Right lobe of liver (tissue), 6 donors: ENCODE measurements around the gene CASP5. TPM values are rescaled to one million over a fixed set of nuclear protein-coding genes. Genes with fewer than 3 reads are reported as not detected.
"Not testable (repeated sequence)": the region's sequence is repeated elsewhere in the genome, so short reads cannot be mapped to it uniquely, and the experiment has no call there.

Experiments used
- ATAC-seq, 4 donors: fragments of 200-7000 bp; cut with Tn5 transposase; one replicate each; pipeline ENCODE4 v1.9.1; 2020; ENCODE audit warnings: mild to moderate bottlenecking in 4 of 4, moderate library complexity in 4 of 4
- DNase-seq, 3 donors: peaks; one replicate each; pipeline ENCODE4 v3.0.0-alpha.2; 2020
- H3K27ac ChIP-seq, 3 donors: fragments of 200-600 bp; one replicate each; pipeline ENCODE4 v1.8.0; 2022
- H3K27me3 ChIP-seq, 2 donors: fragments of 200-600 bp; one replicate each; pipeline ENCODE4 v1.8.0; 2022
- H3K36me3 ChIP-seq, 4 donors: fragments of 200-600 bp; sonication (generic) in 1 of 4; one replicate each; pipeline versions ENCODE4 v1.5.1 to v1.8.0; 2017 to 2022; ENCODE audit warnings: control low read depth in 1 of 4
- H3K4me1 ChIP-seq, 4 donors: fragments of 200-600 bp; sonication (generic) in 1 of 4; one replicate each; pipeline versions ENCODE4 v1.5.1 to v1.8.0; 2017 to 2022; ENCODE audit warnings: control low read depth in 1 of 4
- H3K4me3 ChIP-seq, 3 donors: fragments of 200-600 bp; one replicate each; pipeline ENCODE4 v1.8.0; 2022
- H3K9me3 ChIP-seq, 4 donors: fragments of 200-600 bp; sonication (generic) in 1 of 4; one replicate each; pipeline versions ENCODE4 v1.5.1 to v1.8.0; 2017 to 2022; ENCODE audit warnings: control low read depth in 1 of 4
- POLR2A ChIP-seq: fragments of 450-650 bp; IDR thresholded peaks from one replicate; pipeline ENCODE4 v1.6.1; 2017; ENCODE audit warnings: antibody characterized with exemption, mild to moderate bottlenecking
- WGBS: methylation state at CpG from one replicate; pipeline ENCODE4 v1.1.6; 2018; ENCODE audit warnings: low coverage, low lambda C conversion rate; ENCODE audit not compliant: insufficient coverage; ENCODE audit errors: missing lambda C conversion rate; 5-methylcytosine and 5-hydroxymethylcytosine counted together
- intact Hi-C, 2 donors: fragments of 100-400 bp; cut with DNase I; formaldehyde crosslinking; loops; one replicate each; pipeline versions ENCODE4 v1.11.2 to v1.14.1; 2022
- total RNA-seq, 6 experiments: library from RNA; depleted of rRNA in 2 of 6; stranded (reverse); fragments of >200 nt in 2 of 6; fragmentation: NEBNext Ultra II Directional in 3 of 6; extraction: Animal tissue kit (Norgen Biotek cat#: 25700) in 3 of 6; gene quantifications; one replicate each; pipeline versions ENCODE4 v1.1.0 to v1.2.4, GENCODE V29; 2016 to 2023
- TF ChIP-seq, protein P1 (sequence below), 4 donors: fragments of 200-600 bp in 3 of 4; fragments of 450-650 bp in 1 of 4; IDR thresholded peaks; one replicate each; pipeline versions ENCODE4 v1.5.1 to v1.8.0; 2016 to 2022; ENCODE audit warnings: antibody characterized with exemption in 4 of 4, mild to moderate bottlenecking in 2 of 4
- donor health status: DM: no; HTN: yes; CAD: no.
- donor health status: DM: no; HTN: no; CAD: no.
- donor health status: DM: no; HTN: no; CAD: no.
- donor health status: DM: no; HTN: yes; CAD: no.
- donor health status: DM: no; HTN: yes; CAD: no.

CASP5 gene
- total RNA-seq, 6 experiments from 2014 or later = 0.27 to 0.50 (median 0.35) TPM; not detected in 3

DNA sequence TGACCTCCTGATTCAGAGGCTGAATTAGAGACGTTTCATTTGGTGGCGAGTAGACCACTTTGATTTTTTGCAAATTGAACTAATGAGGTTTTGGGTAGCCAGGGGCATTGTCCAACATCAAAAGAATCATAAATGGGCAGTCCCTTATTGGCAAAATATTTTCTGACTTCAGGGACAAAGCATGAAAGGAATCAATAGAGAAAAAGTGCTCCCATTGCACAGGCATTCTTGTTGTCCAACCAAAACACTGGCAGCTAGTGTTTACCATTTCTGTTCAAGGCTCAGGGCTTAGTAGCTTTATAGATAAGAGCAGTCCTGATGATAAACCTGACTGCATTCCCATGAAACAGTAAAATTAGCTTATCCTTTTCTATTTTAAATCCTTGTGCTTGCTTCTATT lies 28.6 kb upstream of the CASP5 start:
- no peaks in the 10 kb centered on the region for H3K9me3 ChIP-seq
- intact Hi-C loops = no loop called here
- no peak for DNase-seq
- no peak overlapping the region for H3K27ac ChIP-seq
- 36% methylated on average over 2 of the region's 2 CpGs for WGBS
- H3K27me3 ChIP-seq = no peaks in the 10 kb centered on the region
- no peak overlapping the region for H3K4me3 ChIP-seq
- no peaks in the 10 kb centered on the region for H3K4me1 ChIP-seq
- no peak for ATAC-seq
- TF ChIP-seq, protein P1, sequence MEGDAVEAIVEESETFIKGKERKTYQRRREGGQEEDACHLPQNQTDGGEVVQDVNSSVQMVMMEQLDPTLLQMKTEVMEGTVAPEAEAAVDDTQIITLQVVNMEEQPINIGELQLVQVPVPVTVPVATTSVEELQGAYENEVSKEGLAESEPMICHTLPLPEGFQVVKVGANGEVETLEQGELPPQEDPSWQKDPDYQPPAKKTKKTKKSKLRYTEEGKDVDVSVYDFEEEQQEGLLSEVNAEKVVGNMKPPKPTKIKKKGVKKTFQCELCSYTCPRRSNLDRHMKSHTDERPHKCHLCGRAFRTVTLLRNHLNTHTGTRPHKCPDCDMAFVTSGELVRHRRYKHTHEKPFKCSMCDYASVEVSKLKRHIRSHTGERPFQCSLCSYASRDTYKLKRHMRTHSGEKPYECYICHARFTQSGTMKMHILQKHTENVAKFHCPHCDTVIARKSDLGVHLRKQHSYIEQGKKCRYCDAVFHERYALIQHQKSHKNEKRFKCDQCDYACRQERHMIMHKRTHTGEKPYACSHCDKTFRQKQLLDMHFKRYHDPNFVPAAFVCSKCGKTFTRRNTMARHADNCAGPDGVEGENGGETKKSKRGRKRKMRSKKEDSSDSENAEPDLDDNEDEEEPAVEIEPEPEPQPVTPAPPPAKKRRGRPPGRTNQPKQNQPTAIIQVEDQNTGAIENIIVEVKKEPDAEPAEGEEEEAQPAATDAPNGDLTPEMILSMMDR (IDR thresholded peaks at IDR 0.05) = no peak
- no peak for TF ChIP-seq POLR2A
- H3K36me3 ChIP-seq = no peaks in the 10 kb centered on the region

GRCh38 chr11:105049481-105049880 lies 26.5 kb upstream of the CASP5 start:
- Histone ChIP-seq H3K27ac (no peak overlapping the region), H3K4me1 (no peaks in the 10 kb centered on the region), H3K36me3 (no peaks in the 10 kb centered on the region), H3K4me3 (no peak overlapping the region), H3K27me3 (no peaks in the 10 kb centered on the region), H3K9me3 (no peaks in the 10 kb centered on the region)
- intact Hi-C loops = no loop called here
- DNase-seq (no peak), ATAC-seq (no peak)
- WGBS = no CpG with 5 or more reads among the region's 1 CpG
- TF ChIP-seq, protein P1 (IDR thresholded peaks at IDR 0.05) = no peak
- TF ChIP-seq POLR2A = no peak

DNA sequence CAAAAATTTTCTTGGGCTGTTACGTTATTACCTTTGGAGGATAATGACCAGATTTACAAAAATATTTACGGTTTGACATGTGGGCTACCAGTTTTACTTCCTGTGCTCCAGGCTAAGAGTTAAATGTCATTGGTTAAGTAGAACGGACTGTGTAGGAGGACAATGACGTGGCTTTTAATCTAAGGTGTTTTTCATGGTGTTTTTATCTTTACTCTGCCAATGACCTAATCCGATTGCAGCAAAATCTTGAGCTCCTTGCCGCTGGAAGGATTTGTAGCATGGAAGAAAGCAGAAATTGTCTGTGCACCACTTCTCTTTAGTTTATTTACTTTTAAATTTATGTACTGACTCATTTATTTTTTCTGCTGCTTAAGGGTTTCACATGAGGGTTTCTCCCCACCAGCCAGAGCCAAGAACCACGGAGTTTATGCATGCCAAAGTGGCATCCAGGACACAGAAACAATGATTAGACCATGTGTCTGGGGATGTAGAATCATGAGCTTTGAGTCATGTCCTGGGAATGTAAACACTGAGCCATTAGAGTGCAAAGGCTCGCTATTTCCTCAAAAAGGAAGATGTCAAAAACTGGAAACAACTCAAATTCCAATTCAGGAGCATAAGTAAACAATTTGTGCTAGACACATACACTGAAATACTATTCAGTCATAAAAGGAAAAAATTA lies 24.1 kb upstream of the CASP5 start:
- no peak for TF ChIP-seq POLR2A
- TF ChIP-seq, protein P1 (IDR thresholded peaks at IDR 0.05) = no peak
- Histone ChIP-seq H3K27me3 (no peaks in the 10 kb centered on the region), H3K4me3 (no peak overlapping the region), H3K36me3 (no peaks in the 10 kb centered on the region), H3K4me1 (no peaks in the 10 kb centered on the region), H3K9me3 (no peaks in the 10 kb centered on the region), H3K27ac (peak overlapping the region in 1 of 3 donors; percentile 0)
- WGBS = 39% methylated on average over 8 of the region's 8 CpGs
- intact Hi-C loops = no loop called here
- DNase-seq (no peak), ATAC-seq (peak; percentile 52 to 77 (median 67))

DNA sequence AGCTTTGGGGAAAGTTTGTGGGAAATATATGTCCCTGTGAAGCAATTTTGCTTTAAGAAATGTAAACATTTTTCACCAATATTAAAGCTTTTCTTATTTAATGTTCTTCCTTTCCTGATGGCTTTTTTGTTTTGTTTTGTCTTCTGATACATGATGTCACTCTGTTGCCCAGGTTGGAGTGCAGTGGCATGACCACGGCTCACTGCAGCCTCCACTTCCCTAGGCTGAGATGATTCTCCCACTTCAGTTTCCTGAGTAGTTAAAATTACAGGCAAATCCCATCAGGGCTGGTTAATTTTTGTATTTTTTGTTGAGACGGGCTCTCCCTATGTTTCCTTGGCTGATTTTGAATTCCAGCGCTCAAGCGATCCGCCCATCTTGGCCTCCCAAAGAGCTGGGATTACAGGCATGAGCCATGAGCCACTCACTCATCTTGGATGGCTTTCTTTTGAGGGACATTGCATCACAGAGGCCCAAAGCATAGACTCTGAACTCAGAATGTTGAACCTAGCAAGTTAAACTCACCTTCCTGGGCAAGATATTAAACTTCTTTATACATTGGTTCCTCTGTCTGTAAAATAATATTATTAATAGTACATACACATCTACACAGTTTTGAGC lies 22.8 kb upstream of the CASP5 start:
- no peaks in the 10 kb centered on the region for H3K27me3 ChIP-seq
- peak in 1 of 3 donors; percentile 43 for DNase-seq
- ATAC-seq = no peak
- H3K36me3 ChIP-seq = no peaks in the 10 kb centered on the region
- H3K27ac ChIP-seq = peak overlapping the region in 2 of 3 donors; percentile 60 to 76
- intact Hi-C loops = no loop called here
- no peaks in the 10 kb centered on the region for H3K9me3 ChIP-seq
- 76% methylated on average over 5 of the region's 5 CpGs for WGBS
- TF ChIP-seq, protein P1 (IDR thresholded peaks at IDR 0.05) = no peak
- TF ChIP-seq POLR2A = no peak
- no peaks in the 10 kb centered on the region for H3K4me1 ChIP-seq
- H3K4me3 ChIP-seq = no peak overlapping the region

DNA sequence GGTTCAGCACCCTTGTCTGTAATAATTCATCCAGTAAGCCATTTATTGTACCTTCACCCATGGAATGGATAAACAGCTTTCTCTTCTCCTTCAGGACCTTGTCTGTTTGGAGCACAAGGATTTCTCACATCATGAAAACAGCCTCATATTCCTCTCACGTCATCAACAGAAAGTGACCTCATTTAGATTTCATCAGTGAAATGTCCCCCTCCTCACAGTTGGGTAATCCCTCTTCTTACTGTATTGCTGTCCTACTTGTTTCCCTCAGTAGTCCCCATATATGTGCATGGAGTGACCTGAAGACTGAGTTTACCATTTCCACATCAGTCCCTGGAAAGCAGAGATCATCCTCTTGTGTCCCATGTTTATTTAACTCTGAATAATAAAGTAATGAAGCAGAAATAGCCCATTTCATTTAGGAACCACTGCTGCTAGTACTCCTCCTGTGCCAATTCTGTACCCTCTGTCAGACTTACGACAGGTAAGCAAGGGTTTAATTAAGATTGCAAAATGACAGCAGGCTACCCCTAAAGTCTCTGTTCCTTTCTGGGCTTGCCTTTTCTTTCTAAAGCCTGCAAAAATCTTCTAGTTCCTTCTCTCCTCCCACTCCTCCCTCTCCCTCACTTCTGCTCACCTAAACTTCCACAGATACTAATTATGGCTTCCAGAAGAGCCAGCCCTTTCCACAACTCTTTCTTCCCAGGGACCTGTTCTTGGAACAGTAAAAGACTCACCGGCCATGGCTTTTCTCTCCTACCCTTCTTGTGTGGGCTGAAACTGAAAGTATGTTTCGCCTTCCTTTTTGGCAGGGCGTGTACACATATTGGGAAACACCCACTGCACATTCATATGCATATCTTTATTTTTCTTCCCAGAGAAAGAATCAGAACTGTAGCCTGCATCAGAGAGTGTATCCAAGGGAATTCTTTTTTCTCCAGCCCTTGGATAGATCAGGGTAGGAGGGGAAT lies 21.9 kb upstream of the CASP5 start, which contains the start of gene CARD16:
Gene CARD16, minus strand, starts transcription at position 779 of the 968 bp plus-strand sequence. Its CDS starts 38 bp downstream, at position 741.
- H3K27me3 ChIP-seq, DNase-seq, H3K4me1 ChIP-seq, H3K36me3 ChIP-seq, intact Hi-C loops, H3K9me3 ChIP-seq: not testable (repeated sequence)
- 28% methylated on average over 5 of the region's 5 CpGs for WGBS
- ATAC-seq = peak; percentile 85 to 88 (median 86)
- peak within 1 kb of the TSS; percentile 30 to 40 (median 33) for H3K4me3 ChIP-seq
- peak within 1 kb of the TSS; percentile 60 to 76 (median 67) for H3K27ac ChIP-seq
